ENCODE data around the gene VWC2L. TPM values are rescaled to one million over a fixed set of nuclear protein-coding genes. Genes with fewer than 3 reads are reported as not detected.

The VWC2L gene
- total and polyA plus RNA-seq, 2 of the 4 experiments (the other 2 are of a cell fraction) = not detected

GRCh38 chr2:214542866-214543265 is 132.0 kb downstream of the VWC2L start:
- ATAC-seq (ENCODE audit: low read depth) (peak; percentile 73), DNase-seq (peak; percentile 68)
- Histone ChIP-seq H3K27me3 (ENCODE audit: control insufficient read depth, insufficient read depth, low read length) (no peaks in the 10 kb centered on the region), H3K9ac (ENCODE audit: low read depth, low read length) (no peak overlapping the region), H4K20me1 (ENCODE audit: insufficient read depth, low read length) (no peaks in the 10 kb centered on the region), H2BK5ac (ENCODE audit: low read depth, low read length, poor library complexity, severe bottlenecking) (peak overlapping the region; percentile 53), H2BK15ac (ENCODE audit: low read depth, low read length) (no peak overlapping the region), H3K4me2 (ENCODE audit: low read depth, low read length) (peak overlapping the region; percentile 37; the same call in 1 of the 2 replicates), H3K14ac (replicated peaks; ENCODE audit: low read depth, low read length) (no peak overlapping the region), H3K4me3 (ENCODE audit: insufficient read depth, low read depth, low read length) (no peak overlapping the region), H3K4ac (ENCODE audit: low read depth, low read length) (no peak overlapping the region), H4K8ac (ENCODE audit: low read depth in 2 of 2, low read length in 2 of 2) (no peak overlapping the region; a peak in 1 of 4 replicates), H3K23ac (ENCODE audit: low read depth, low read length) (no peak overlapping the region), H3K9me3 (ENCODE audit: control insufficient read depth, insufficient read depth, low read length) (no peaks in the 10 kb centered on the region), H3K4me1 (ENCODE audit: control insufficient read depth, insufficient read depth, low read length) (peaks cover 6% of the 10 kb centered on the region), H2BK120ac (ENCODE audit: low read depth, low read length) (peak overlapping the region; percentile 54; the same call in 1 of the 2 replicates), H4K5ac (ENCODE audit: low read depth, low read length) (no peak overlapping the region; the same call in 1 of the 2 replicates), H3K18ac (ENCODE audit: low read depth, low read length) (no peak overlapping the region), H2AK5ac (ENCODE audit: low read depth, low read length) (no peak overlapping the region), H4K91ac (ENCODE audit: insufficient read depth, low read depth, low read length) (no peak overlapping the region), H3K9me1 (ENCODE audit: insufficient read depth, low read length) (no peaks in the 10 kb centered on the region), H2BK20ac (ENCODE audit: low read depth, low read length) (no peak overlapping the region), H3K79me1 (ENCODE audit: low read depth in 1 of 2, low read length in 2 of 2) (no peaks in the 10 kb centered on the region), H2AFZ (replicated peaks; ENCODE audit: low read length, poor library complexity) (no peak overlapping the region), H2AK9ac (replicated peaks; ENCODE audit: low read depth, low read length, poor library complexity) (no peak overlapping the region), H3K27ac (ENCODE audit: insufficient read depth, low read length) (no peak overlapping the region), H3K36me3 (ENCODE audit: control insufficient read depth, insufficient read depth, low read length) (no peaks in the 10 kb centered on the region), H3K56ac (ENCODE audit: extremely low read depth, insufficient read depth, low read length) (no peak overlapping the region)
- no CpG with 5 or more reads among the region's 1 CpG for WGBS, 2 experiments (ENCODE audit: extremely low coverage in 2 of 2, insufficient read length in 1 of 2)
- ChIA-PET POLR2A (ENCODE audit: unreplicated experiment) (no interaction called here), CTCF (interaction anchor here (1.5 kb wide), 1 partner anchor 9 kb away, joined by 3 read pairs; no protein-coding TSS in a partner anchor)
- in situ Hi-C loops (cut with MboI; ENCODE audit: low sequenced_read_pairs) = no loop called here
- no TSS peak for BruUV-seq (replicated peaks)
- dilution Hi-C loops (cut with HindIII; ENCODE audit: low sequenced_read_pairs, unreplicated experiment) = no loop called here
- intact Hi-C loops (cut with micrococcal nuclease) = loop anchor here (2.0 kb wide), 1 partner anchor 266 kb away; the partner anchor contains the start of gene BARD1
- TF ChIP-seq BHLHE40 (IDR thresholded peaks at IDR 0.05; ENCODE audit: low read depth, low read length) (no peak), RFX5 (IDR thresholded peaks at IDR 0.05; ENCODE audit: low read depth, low read length) (no peak), RCOR1 (IDR thresholded peaks at IDR 0.05; ENCODE audit: insufficient replicate concordance, low read length) (no peak), CHD1 (IDR thresholded peaks at IDR 0.05; ENCODE audit: low read depth, low read length) (no peak), CTCF (conservative IDR thresholded peaks at IDR 0.05; ENCODE audit: low read depth, low read length) (no peak), CEBPB (IDR thresholded peaks at IDR 0.05; ENCODE audit: low read depth, low read length) (no peak), RAD21 (IDR thresholded peaks at IDR 0.05; ENCODE audit: low read length) (no peak), USF2 (IDR thresholded peaks at IDR 0.05; ENCODE audit: low read depth, low read length) (no peak), MXI1 (IDR thresholded peaks at IDR 0.05; ENCODE audit: borderline replicate concordance, low read depth, low read length) (no peak)

Data from IMR-90 (cell line).